ENCODE results near the gene HS1BP3.

Gene HS1BP3

GRCh38 chr2:20626698-20627513, 24.0 kb downstream of the HS1BP3 start:
- DNase-seq = no peak

- DNase-seq = no peak
Observed at GRCh38 chr2:20626392-20626697, 24.6 kb downstream of the HS1BP3 start.

GRCh38 chr2:20625491-20626391, 25.2 kb downstream of the HS1BP3 start:
- no peak for DNase-seq

GRCh38 chr2:20624884-20625485, 25.9 kb downstream of the HS1BP3 start:
- DNase-seq = no peak

GRCh38 chr2:20624156-20624883, 26.6 kb downstream of the HS1BP3 start:
- DNase-seq = no peak

- no peak for DNase-seq
Observed at GRCh38 chr2:20623741-20624155, 27.1 kb downstream of the HS1BP3 start.

- DNase-seq = no peak
Observed at GRCh38 chr2:20623241-20623640, 27.7 kb downstream of the HS1BP3 start.

- DNase-seq = no peak
Observed at GRCh38 chr2:20622731-20623130, 28.2 kb downstream of the HS1BP3 start.

- no peak for DNase-seq
Observed at GRCh38 chr2:20622296-20622686, 28.6 kb downstream of the HS1BP3 start.

- DNase-seq = no peak
Observed at GRCh38 chr2:20621366-20622295, 29.3 kb downstream of the HS1BP3 start.

GRCh38 chr2:20620696-20621365, 30.1 kb downstream of the HS1BP3 start:
- DNase-seq = no peak

GRCh38 chr2:20620271-20620681, 30.6 kb downstream of the HS1BP3 start:
- DNase-seq = no peak

GRCh38 chr2:20619624-20620024, 31.3 kb downstream of the HS1BP3 start:
- no peak for DNase-seq

GRCh38 chr2:20618886-20619521, 31.9 kb downstream of the HS1BP3 start:
- no peak for DNase-seq

GRCh38 chr2:20618468-20618885, 32.4 kb downstream of the HS1BP3 start:
- no peak for DNase-seq

GRCh38 chr2:20617892-20618467, 32.9 kb downstream of the HS1BP3 start:
- no peak for DNase-seq

GRCh38 chr2:20617081-20617575, 33.8 kb downstream of the HS1BP3 start:
- DNase-seq = no peak

- no peak for DNase-seq
Observed at GRCh38 chr2:20616341-20616871, 34.5 kb downstream of the HS1BP3 start.

GRCh38 chr2:20615466-20616241, 35.2 kb downstream of the HS1BP3 start:
- DNase-seq = no peak

Data from activated CD8-positive, alpha-beta memory T cell treated with anti-CD3 and anti-CD28 coated beads, Interleukin-2, amount 50 U/mL, for 48 hours (primary cell).